Endothelial cell of umbilical vein (primary cell): Measurements from ENCODE around the gene FSTL4. TPM values are rescaled to one million over a fixed set of nuclear protein-coding genes. Genes with fewer than 3 reads are reported as not detected.

Source experiments
- BruUV-seq: library from RNA; stranded (reverse); fragments of 400-500 nt; replicated peaks from 2 replicates; lab custom pipeline; 2021; lab: Mats Ljungman, UMichigan
- CTCF ChIA-PET: fragments of 300-600, 350-600 bp; sonication (Branson Sonifier 250); formaldehyde crosslinking; loops from one replicate; lab custom pipeline; 2021; ENCODE audit warnings: antibody characterized with exemption, inconsistent platforms; lab: Charles Lee
- POLR2A ChIA-PET: fragments of 300-600, 350-600 bp; sonication (Branson Sonifier 250); formaldehyde crosslinking; loops from one replicate; lab custom pipeline; 2021; ENCODE audit warnings: antibody characterized with exemption, inconsistent platforms; lab: Charles Lee
- DNase-seq: peaks from one replicate; pipeline ENCODE4 v3.0.0-alpha.2; 2011; ENCODE audit warnings: low read depth, low spot score
- FAIRE-seq: peaks from 2 replicates; lab custom pipeline; 2011; peaks lifted over from hg19 to GRCh38; lab: Jason Lieb, UNC
- H2AFZ ChIP-seq: 2 replicates; pipeline ENCODE4 v1.6.0; 2012; ENCODE audit warnings: low read depth, low read length, control low read depth, inconsistent platforms
- H3K27ac ChIP-seq: 2 replicates; pipeline ENCODE4 v1.5.1; 2011; ENCODE audit warnings: low read depth, mild to moderate bottlenecking, control low read depth, low read length, moderate library complexity; ENCODE audit not compliant: insufficient read depth
- H3K27me3 ChIP-seq, 2 experiments: 2 replicates each; pipeline versions ENCODE4 v1.6.0 to v1.6.1; 2011; ENCODE audit warnings: low read length in 2 of 2, mixed read lengths in 1 of 2; ENCODE audit not compliant: control insufficient read depth in 2 of 2, insufficient read depth in 2 of 2
- H3K36me3 ChIP-seq, 2 experiments: 2 replicates in 1 of 2; 3 replicates in 1 of 2; pipeline ENCODE4 v1.5.1; 2011; ENCODE audit warnings: low read length in 2 of 2, mild to moderate bottlenecking in 1 of 2, moderate library complexity in 1 of 2; ENCODE audit not compliant: control insufficient read depth in 2 of 2, insufficient read depth in 2 of 2; ENCODE audit errors: extremely low read depth in 1 of 2
- H3K4me1 ChIP-seq: 3 replicates; pipeline ENCODE4 v1.5.1; 2011; ENCODE audit warnings: mild to moderate bottlenecking, low read length; ENCODE audit not compliant: control insufficient read depth, insufficient read depth; ENCODE audit errors: extremely low read depth
- H3K4me2 ChIP-seq: 2 replicates; pipeline ENCODE4 v1.6.1; 2011; ENCODE audit warnings: low read length, control low read depth, mixed read lengths; ENCODE audit not compliant: insufficient read depth
- H3K4me3 ChIP-seq, 3 experiments: fragments of 200-600 bp in 1 of 3; sonication (generic), shearing (Covaris generic) in 1 of 3; replicated peaks in 1 of 3; 2 replicates each; pipeline ENCODE4 v1.5.1; 2011 to 2016; ENCODE audit warnings: control low read depth in 3 of 3, low read length in 3 of 3, mild to moderate bottlenecking in 2 of 3, inconsistent platforms in 1 of 3, low read depth in 1 of 3, moderate library complexity in 1 of 3; ENCODE audit not compliant: insufficient read depth in 1 of 3
- H3K79me2 ChIP-seq: 2 replicates; pipeline ENCODE4 v1.6.0; 2012; ENCODE audit warnings: low read length, inconsistent platforms; ENCODE audit not compliant: control insufficient read depth, insufficient read depth
- H3K9ac ChIP-seq: replicated peaks from 2 replicates; pipeline ENCODE3; 2011; ENCODE audit warnings: low read length, control low read depth; ENCODE audit not compliant: insufficient read depth; ENCODE audit errors: extremely low read depth
- H3K9me1 ChIP-seq: replicated peaks from 3 replicates; pipeline ENCODE4 v1.6.0; 2011; ENCODE audit warnings: mild to moderate bottlenecking, low read length; ENCODE audit not compliant: control insufficient read depth, insufficient read depth; ENCODE audit errors: extremely low read depth
- H3K9me3 ChIP-seq: replicated peaks from 2 replicates; pipeline ENCODE4 v1.5.1; 2012; ENCODE audit warnings: low read length, inconsistent platforms; ENCODE audit not compliant: control insufficient read depth, insufficient read depth
- H4K20me1 ChIP-seq: replicated peaks from 2 replicates; pipeline ENCODE3; 2011; ENCODE audit warnings: mild to moderate bottlenecking, low read length; ENCODE audit not compliant: control insufficient read depth, insufficient read depth; ENCODE audit errors: extremely low read depth
- EZH2 ChIP-seq: IDR thresholded peaks from 2 replicates; pipeline ENCODE4 v1.6.1; 2012; ENCODE audit warnings: borderline replicate concordance, low read depth, mild to moderate bottlenecking, moderate library complexity, low read length, inconsistent platforms; ENCODE audit not compliant: severe bottlenecking
- FOS ChIP-seq: IDR thresholded peaks from 2 replicates; pipeline ENCODE4 v1.6.1; 2011; ENCODE audit warnings: mild to moderate bottlenecking, low read length, moderate library complexity, borderline replicate concordance; ENCODE audit not compliant: insufficient read depth
- GATA2 ChIP-seq: IDR thresholded peaks from 2 replicates; pipeline ENCODE4 v1.7.0; 2011; ENCODE audit warnings: low read depth, mild to moderate bottlenecking, moderate library complexity, mixed read lengths, low read length; ENCODE audit not compliant: insufficient read length, insufficient read depth
- JUN ChIP-seq: IDR thresholded peaks from 2 replicates; pipeline ENCODE4 v1.6.1; 2011; ENCODE audit warnings: borderline replicate concordance, low read depth; ENCODE audit not compliant: insufficient read length, insufficient read depth
- MAX ChIP-seq: IDR thresholded peaks from 2 replicates; pipeline ENCODE4 v1.6.1; 2011; ENCODE audit not compliant: insufficient read depth, insufficient read length
- MYC ChIP-seq: IDR thresholded peaks from one replicate; pipeline ENCODE4 v1.6.1; 2011; ENCODE audit warnings: mild to moderate bottlenecking, low read depth, low read length
- POLR2A ChIP-seq: IDR thresholded peaks from 2 replicates; pipeline ENCODE4 v1.6.1; 2012; ENCODE audit warnings: low read depth, mild to moderate bottlenecking, control low read depth, low read length
- POLR2AphosphoS5 ChIP-seq: IDR thresholded peaks from 2 replicates; pipeline ENCODE4 v1.6.1; 2012; ENCODE audit warnings: low read depth, mild to moderate bottlenecking, control low read depth, low read length, moderate library complexity; ENCODE audit not compliant: insufficient read depth
- dilution Hi-C: fragments of 300-500 bp; cut with MboI; formaldehyde crosslinking; loops from one replicate; pipeline ENCODE4 v1.15.0; 2019; ENCODE audit warnings: low sequenced_read_pairs; ENCODE audit not compliant: extremely low pct_ligation_motif_present
- intact Hi-C: fragments of 100-400 bp; cut with micrococcal nuclease; formaldehyde crosslinking; loops from one replicate; pipeline ENCODE4 v1.10.0; 2022
- polyA plus RNA-seq, 4 experiments: library from polyadenylated mRNA; depleted of rRNA in 3 of 4; stranded (reverse) in 3 of 4; unstranded in 1 of 4; fragments of >200 nt; gene quantifications; 2 replicates each; pipeline versions ENCODE4 v1.2.1 to v1.2.3, GENCODE V29; 2011 to 2012; ENCODE audit warnings: missing spikeins in 1 of 4
- total RNA-seq: library from RNA; stranded (reverse); gene quantifications from 2 replicates; pipeline ENCODE4 v1.2.3, GENCODE V29; 2021
- TF ChIP-seq, protein P1 (sequence below), 2 donors: IDR thresholded peaks; 1 replicate in 1 of 2; 2 replicates in 1 of 2; pipeline ENCODE4 v1.5.1; 2011; ENCODE audit warnings: low read length in 2 of 2, mild to moderate bottlenecking in 2 of 2, moderate library complexity in 2 of 2, control low read depth in 1 of 2, inconsistent platforms in 1 of 2, low read depth in 1 of 2; ENCODE audit not compliant: insufficient read depth in 1 of 2; ENCODE audit errors: extremely low read depth in 1 of 2

FSTL4 gene
- total and polyA plus RNA-seq, 2 donors (not counting 3 experiments of a cell fraction or from before 2014, with no cell fraction given), result 0.18 TPM; not detected in 1

- H3K9ac ChIP-seq, result no peak overlapping the region
- H3K4me3 ChIP-seq, result no peak overlapping the region
- H3K9me3 ChIP-seq, result no peaks in the 10 kb centered on the region
- no peaks in the 10 kb centered on the region for H3K36me3 ChIP-seq
- no peak overlapping the region for H3K4me2 ChIP-seq
- no peaks in the 10 kb centered on the region for H4K20me1 ChIP-seq
- CTCF ChIA-PET, result no interaction called here
- no peaks in the 10 kb centered on the region for H3K9me1 ChIP-seq
- POLR2A ChIA-PET, result no interaction called here
- H3K4me1 ChIP-seq, result no peaks in the 10 kb centered on the region
- H3K79me2 ChIP-seq, result no peaks in the 10 kb centered on the region
- DNase-seq (no peak), FAIRE-seq (no peak)
- H2AFZ ChIP-seq, result no peak overlapping the region
- no TSS peak for BruUV-seq
- dilution Hi-C loops (no loop called here), intact Hi-C loops (no loop called here)
- peaks cover 17 to 19% of the 10 kb centered on the region in 2 experiments for H3K27me3 ChIP-seq
- no peak overlapping the region for H3K27ac ChIP-seq
- TF ChIP-seq EZH2, result no peak
- TF ChIP-seq MYC, result no peak
- TF ChIP-seq MAX, result no peak
- TF ChIP-seq JUN, result no peak
- TF ChIP-seq FOS, result no peak
- no peak for TF ChIP-seq POLR2AphosphoS5
- TF ChIP-seq POLR2A, result no peak
- TF ChIP-seq, protein P1, sequence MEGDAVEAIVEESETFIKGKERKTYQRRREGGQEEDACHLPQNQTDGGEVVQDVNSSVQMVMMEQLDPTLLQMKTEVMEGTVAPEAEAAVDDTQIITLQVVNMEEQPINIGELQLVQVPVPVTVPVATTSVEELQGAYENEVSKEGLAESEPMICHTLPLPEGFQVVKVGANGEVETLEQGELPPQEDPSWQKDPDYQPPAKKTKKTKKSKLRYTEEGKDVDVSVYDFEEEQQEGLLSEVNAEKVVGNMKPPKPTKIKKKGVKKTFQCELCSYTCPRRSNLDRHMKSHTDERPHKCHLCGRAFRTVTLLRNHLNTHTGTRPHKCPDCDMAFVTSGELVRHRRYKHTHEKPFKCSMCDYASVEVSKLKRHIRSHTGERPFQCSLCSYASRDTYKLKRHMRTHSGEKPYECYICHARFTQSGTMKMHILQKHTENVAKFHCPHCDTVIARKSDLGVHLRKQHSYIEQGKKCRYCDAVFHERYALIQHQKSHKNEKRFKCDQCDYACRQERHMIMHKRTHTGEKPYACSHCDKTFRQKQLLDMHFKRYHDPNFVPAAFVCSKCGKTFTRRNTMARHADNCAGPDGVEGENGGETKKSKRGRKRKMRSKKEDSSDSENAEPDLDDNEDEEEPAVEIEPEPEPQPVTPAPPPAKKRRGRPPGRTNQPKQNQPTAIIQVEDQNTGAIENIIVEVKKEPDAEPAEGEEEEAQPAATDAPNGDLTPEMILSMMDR (IDR thresholded peaks at IDR 0.05; ENCODE audit: extremely low read depth in 1 of 2, insufficient read depth in 1 of 2, low read depth in 1 of 2, low read length in 2 of 2), result no peak
- TF ChIP-seq GATA2, result no peak
These were observed 180.9 kb downstream of the FSTL4 start for GRCh38 chr5:133431326-133431865.
